NCI-H1092 treated with DMSO at 0.1 percent for 48 hours (cell line): Measurements from ENCODE around the gene CLSTN1.
"Not testable (repeated sequence)": the region's sequence is repeated elsewhere in the genome, so short reads cannot be mapped to it uniquely, and the experiment has no call there.

Source experiments
- DNase-seq: peaks from one replicate; lab custom pipeline; 2025; lab: John Stamatoyannopoulos, UW

Gene CLSTN1

GRCh38 chr1:9825093-9826074, 1.6 kb upstream of the CLSTN1 start:
- peak; percentile 38 for DNase-seq

GRCh38 chr1:9824702-9825089, 931 bp upstream of the CLSTN1 start:
- no peak for DNase-seq

GRCh38 chr1:9823693-9823942, 147 bp downstream of the CLSTN1 start:
- DNase-seq, result no peak

GRCh38 chr1:9822897-9823692, 670 bp downstream of the CLSTN1 start:
- DNase-seq, result peak; percentile 51

GRCh38 chr1:9822490-9822889, 1.3 kb downstream of the CLSTN1 start:
- DNase-seq, result no peak

- no peak for DNase-seq
Observed at GRCh38 chr1:9821710-9822109, 2.1 kb downstream of the CLSTN1 start.

- no peak for DNase-seq
Observed at GRCh38 chr1:9820521-9820920, 3.2 kb downstream of the CLSTN1 start.

GRCh38 chr1:9817734-9818133, 6.0 kb downstream of the CLSTN1 start:
- no peak for DNase-seq

GRCh38 chr1:9816199-9816598, 7.6 kb downstream of the CLSTN1 start:
- no peak for DNase-seq

- no peak for DNase-seq
Observed at GRCh38 chr1:9815150-9815549, 8.6 kb downstream of the CLSTN1 start.

- no peak for DNase-seq
Observed at GRCh38 chr1:9814619-9815018, 9.1 kb downstream of the CLSTN1 start.

- DNase-seq, result no peak
Observed at GRCh38 chr1:9811239-9811966, 12.4 kb downstream of the CLSTN1 start.

GRCh38 chr1:9809100-9809510, 14.7 kb downstream of the CLSTN1 start:
- no peak for DNase-seq

GRCh38 chr1:9808459-9808858, 15.3 kb downstream of the CLSTN1 start:
- DNase-seq, result no peak

- DNase-seq, result no peak
Observed at GRCh38 chr1:9807541-9807940, 16.2 kb downstream of the CLSTN1 start.

GRCh38 chr1:9805972-9806371, 17.8 kb downstream of the CLSTN1 start:
- DNase-seq, result not testable (repeated sequence)

GRCh38 chr1:9805006-9805508, 18.7 kb downstream of the CLSTN1 start:
- no peak for DNase-seq

GRCh38 chr1:9803003-9803918, 20.5 kb downstream of the CLSTN1 start:
- DNase-seq, result peak; percentile 48

GRCh38 chr1:9801909-9802308, 21.9 kb downstream of the CLSTN1 start:
- DNase-seq, result no peak

- DNase-seq, result no peak
Observed at GRCh38 chr1:9798236-9799130, 25.3 kb downstream of the CLSTN1 start.
